Measurements from ENCODE around the gene FAM222A.

- no peak for TF ChIP-seq EZH2 (IDR thresholded peaks at IDR 0.05)
- TF ChIP-seq POLR2AphosphoS5 (IDR thresholded peaks at IDR 0.05; ENCODE audit: borderline replicate concordance, low read depth, low read length): no peak
These were observed 30.9 kb upstream of the FAM222A start for GRCh38 chr12:109682708-109683060.
